Measurements from ENCODE around the gene MMGT1.
A peak's percentile ranks its signal among the peaks of the same experiment; 100 is the strongest.

The MMGT1 gene

GRCh38 chrX:135988245-135988644, 14.5 kb upstream of the MMGT1 start:
- Histone ChIP-seq H3K27me3 (no peaks in the 10 kb centered on the region), H3K4me1 (no peaks in the 10 kb centered on the region), H3K9me3 (no peaks in the 10 kb centered on the region), H3K4me3 (ENCODE audit: low read depth, low read length) (no peak overlapping the region), H3K36me3 (no peaks in the 10 kb centered on the region)
- TF ChIP-seq, protein P1, sequence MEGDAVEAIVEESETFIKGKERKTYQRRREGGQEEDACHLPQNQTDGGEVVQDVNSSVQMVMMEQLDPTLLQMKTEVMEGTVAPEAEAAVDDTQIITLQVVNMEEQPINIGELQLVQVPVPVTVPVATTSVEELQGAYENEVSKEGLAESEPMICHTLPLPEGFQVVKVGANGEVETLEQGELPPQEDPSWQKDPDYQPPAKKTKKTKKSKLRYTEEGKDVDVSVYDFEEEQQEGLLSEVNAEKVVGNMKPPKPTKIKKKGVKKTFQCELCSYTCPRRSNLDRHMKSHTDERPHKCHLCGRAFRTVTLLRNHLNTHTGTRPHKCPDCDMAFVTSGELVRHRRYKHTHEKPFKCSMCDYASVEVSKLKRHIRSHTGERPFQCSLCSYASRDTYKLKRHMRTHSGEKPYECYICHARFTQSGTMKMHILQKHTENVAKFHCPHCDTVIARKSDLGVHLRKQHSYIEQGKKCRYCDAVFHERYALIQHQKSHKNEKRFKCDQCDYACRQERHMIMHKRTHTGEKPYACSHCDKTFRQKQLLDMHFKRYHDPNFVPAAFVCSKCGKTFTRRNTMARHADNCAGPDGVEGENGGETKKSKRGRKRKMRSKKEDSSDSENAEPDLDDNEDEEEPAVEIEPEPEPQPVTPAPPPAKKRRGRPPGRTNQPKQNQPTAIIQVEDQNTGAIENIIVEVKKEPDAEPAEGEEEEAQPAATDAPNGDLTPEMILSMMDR (IDR thresholded peaks at IDR 0.05; ENCODE audit: low read depth, low read length) = no peak
- no peak for DNase-seq

- Histone ChIP-seq H3K36me3 (no peaks in the 10 kb centered on the region), H3K9me3 (no peaks in the 10 kb centered on the region), H3K27me3 (no peaks in the 10 kb centered on the region), H3K4me1 (no peaks in the 10 kb centered on the region), H3K4me3 (ENCODE audit: low read depth, low read length) (peak overlapping the region; percentile 78)
- TF ChIP-seq, protein P1 (IDR thresholded peaks at IDR 0.05; ENCODE audit: low read depth, low read length) = no peak
- no peak for DNase-seq
Observed at GRCh38 chrX:135985973-135986310, 12.2 kb upstream of the MMGT1 start.

GRCh38 chrX:135985157-135985972, 11.6 kb upstream of the MMGT1 start, which contains the start of gene SLC9A6:
SLC9A6 (plus strand) TSS chrX:135985435; CDS start chrX:135985659, 224 bp downstream.
- Histone ChIP-seq H3K36me3 (no peaks in the 10 kb centered on the region), H3K27me3 (no peaks in the 10 kb centered on the region), H3K9me3 (no peaks in the 10 kb centered on the region), H3K4me1 (no peaks in the 10 kb centered on the region), H3K4me3 (ENCODE audit: low read depth, low read length) (peak within 1 kb of the TSS; percentile 78)
- DNase-seq = peak; percentile 80
- TF ChIP-seq, protein P1 (IDR thresholded peaks at IDR 0.05; ENCODE audit: low read depth, low read length) = no peak

DNA sequence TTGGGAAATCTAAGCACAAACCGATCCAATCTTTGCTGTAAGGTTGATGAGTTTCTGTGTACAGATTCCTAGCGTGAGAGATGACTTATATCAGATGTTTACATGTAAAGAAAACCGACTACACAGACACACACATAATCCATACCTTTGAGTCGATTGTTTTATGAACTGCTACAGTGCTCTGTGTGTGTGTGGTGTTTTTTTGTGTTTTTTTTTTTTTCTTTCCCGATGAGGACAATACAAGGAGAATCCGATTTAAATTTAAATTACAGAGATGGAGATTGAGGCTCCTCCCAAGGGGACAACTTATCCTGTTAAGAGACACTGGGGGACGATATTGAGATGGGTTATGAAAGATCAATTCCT, 11.0 kb upstream of the MMGT1 start:
- Histone ChIP-seq H3K9me3 (no peaks in the 10 kb centered on the region), H3K4me1 (no peaks in the 10 kb centered on the region), H3K36me3 (no peaks in the 10 kb centered on the region), H3K27me3 (no peaks in the 10 kb centered on the region), H3K4me3 (ENCODE audit: low read depth, low read length) (peak overlapping the region; percentile 78)
- no peak for DNase-seq
- TF ChIP-seq, protein P1 (IDR thresholded peaks at IDR 0.05; ENCODE audit: low read depth, low read length) = no peak

DNA sequence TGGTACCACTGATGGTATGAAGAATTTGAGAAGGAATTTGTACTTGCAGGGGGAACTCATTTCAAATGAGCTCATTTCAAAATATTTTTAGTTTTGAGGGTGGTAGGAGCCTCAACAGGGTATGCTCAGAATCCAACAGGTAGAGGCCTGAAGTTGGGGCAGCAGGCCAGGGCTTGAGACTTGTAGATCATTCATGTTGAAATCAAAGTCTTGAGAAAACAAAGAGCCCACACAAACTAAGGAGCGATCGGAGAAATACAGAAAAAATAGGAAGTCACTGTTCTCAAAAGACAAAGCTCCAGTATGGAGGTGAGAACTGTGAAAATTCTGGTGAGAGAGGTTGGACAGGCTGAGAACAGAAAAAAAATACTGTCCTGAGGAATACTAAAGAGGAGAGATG, 10.5 kb upstream of the MMGT1 start:
- TF ChIP-seq, protein P1 (IDR thresholded peaks at IDR 0.05; ENCODE audit: low read depth, low read length) = no peak
- H3K27me3 ChIP-seq = no peaks in the 10 kb centered on the region
- H3K9me3 ChIP-seq = no peaks in the 10 kb centered on the region
- DNase-seq = no peak
- H3K36me3 ChIP-seq = no peaks in the 10 kb centered on the region
- no peak overlapping the region for H3K4me3 ChIP-seq (ENCODE audit: low read depth, low read length)
- no peaks in the 10 kb centered on the region for H3K4me1 ChIP-seq

DNA sequence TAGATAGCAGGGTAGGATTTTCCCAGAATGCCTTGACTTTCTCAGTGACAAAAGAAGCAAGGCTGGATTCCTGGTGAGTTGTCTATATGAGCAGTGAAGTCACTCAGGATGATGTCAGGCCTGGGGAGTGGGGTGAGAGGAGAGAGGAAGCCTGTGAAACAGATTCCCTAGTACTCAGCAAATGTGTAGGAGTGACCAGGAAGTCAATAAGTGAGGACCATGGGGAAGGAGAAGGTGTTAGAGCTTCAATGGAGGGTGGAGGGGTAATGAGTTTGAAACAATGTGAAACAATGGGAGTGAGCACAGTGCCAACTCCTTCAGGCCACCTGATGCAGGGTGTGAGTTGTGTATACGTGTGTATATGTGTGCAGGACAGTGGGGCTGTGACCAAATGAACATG, 9.1 kb upstream of the MMGT1 start:
- H3K27me3 ChIP-seq = no peaks in the 10 kb centered on the region
- H3K4me1 ChIP-seq = no peaks in the 10 kb centered on the region

More for the DNA sequence above, 9.1 kb upstream of the MMGT1 start:
- Histone ChIP-seq H3K4me3 (ENCODE audit: low read depth, low read length) (no peak overlapping the region), H3K36me3 (no peaks in the 10 kb centered on the region), H3K9me3 (no peaks in the 10 kb centered on the region)
- DNase-seq = no peak
- TF ChIP-seq, protein P1 (IDR thresholded peaks at IDR 0.05; ENCODE audit: low read depth, low read length) = no peak
